Stimulated activated CD4-positive, alpha-beta T cell treated with anti-CD3 and anti-CD28 coated beads, Interleukin-15, amount 100 ng/mL, for 24 hours (primary cell): Measurements from ENCODE around the gene NFIA.

Experiments
- DNase-seq: peaks from one replicate; pipeline ENCODE4 v3.0.0-alpha.2; 2020

Gene NFIA

DNA sequence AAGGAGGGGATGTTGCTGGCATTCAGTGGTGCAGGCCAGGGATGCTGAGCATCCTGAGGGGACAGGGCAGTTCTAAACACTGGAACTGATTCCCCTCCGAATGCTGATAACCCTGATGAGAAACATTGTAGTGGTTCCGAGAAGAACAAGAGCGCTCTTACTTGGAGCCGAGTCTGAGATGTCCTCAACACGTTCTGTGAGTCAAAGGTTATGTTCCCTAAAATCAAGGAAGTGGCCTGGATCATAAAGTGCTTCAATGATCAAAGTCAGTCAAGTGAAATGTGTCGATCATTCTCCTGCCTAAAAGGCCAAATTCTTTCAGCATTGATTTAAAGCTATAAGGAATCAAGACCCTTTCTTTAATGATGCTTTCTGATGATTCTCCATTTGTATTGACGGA, 234.1 kb downstream of the NFIA start:
- DNase-seq: no peak

DNA sequence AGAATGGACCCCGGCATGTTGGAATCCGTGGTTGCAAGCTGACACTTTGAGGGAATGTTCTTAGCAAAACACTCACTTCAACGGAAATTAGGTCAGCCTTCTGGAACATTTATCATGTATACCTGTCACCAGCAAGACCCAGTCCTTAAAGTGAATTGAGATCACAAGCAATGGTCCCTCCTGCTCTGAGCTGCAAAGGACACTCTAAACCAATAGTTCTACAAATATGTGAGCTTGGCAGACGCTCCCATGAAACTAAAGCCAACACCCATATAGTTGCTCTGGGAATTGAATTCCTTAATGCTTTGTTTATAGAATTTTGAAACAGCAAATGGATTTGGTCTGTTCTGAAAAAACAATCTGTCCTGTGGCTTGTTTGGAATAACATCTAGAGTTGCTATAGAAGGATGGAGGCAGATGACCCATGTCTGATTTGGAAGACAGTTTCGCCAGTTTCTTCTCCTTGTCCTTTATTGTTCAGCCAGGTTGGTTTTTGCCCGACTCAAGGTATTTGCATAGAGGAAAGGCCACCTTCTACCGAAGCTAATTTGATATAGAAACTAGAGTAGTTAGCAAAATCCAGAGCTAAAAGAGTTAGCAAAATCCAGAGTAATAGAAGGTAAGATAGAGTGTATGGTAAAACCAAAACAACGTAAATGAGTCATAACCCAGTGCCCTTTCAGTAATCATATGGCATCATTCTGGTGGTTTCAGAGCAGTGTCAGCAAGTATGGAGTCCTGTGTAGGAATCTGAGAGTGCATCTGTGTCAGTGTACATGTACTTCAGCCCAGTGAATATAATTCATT, 236.2 kb downstream of the NFIA start:
- peak; percentile 33 for DNase-seq

DNA sequence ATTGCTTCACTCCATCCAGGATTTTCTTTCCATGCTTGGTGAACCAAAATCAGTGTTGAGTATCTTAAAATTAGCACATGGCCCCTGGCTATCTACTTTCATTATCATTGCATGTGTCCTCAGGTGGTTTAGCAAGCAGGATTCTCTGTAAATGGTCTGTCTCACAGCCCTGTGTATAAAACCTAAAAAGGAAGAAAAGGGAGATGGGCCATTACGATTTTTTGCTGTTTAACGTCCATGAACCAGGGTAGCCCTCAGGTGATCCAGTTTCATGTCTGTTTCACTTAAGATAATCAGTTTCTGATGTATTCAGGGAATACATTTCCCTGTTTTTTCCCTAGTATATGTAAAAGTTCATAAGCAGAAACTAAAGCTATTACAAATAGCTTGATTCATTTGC, 238.2 kb downstream of the NFIA start:
- no peak for DNase-seq

DNA sequence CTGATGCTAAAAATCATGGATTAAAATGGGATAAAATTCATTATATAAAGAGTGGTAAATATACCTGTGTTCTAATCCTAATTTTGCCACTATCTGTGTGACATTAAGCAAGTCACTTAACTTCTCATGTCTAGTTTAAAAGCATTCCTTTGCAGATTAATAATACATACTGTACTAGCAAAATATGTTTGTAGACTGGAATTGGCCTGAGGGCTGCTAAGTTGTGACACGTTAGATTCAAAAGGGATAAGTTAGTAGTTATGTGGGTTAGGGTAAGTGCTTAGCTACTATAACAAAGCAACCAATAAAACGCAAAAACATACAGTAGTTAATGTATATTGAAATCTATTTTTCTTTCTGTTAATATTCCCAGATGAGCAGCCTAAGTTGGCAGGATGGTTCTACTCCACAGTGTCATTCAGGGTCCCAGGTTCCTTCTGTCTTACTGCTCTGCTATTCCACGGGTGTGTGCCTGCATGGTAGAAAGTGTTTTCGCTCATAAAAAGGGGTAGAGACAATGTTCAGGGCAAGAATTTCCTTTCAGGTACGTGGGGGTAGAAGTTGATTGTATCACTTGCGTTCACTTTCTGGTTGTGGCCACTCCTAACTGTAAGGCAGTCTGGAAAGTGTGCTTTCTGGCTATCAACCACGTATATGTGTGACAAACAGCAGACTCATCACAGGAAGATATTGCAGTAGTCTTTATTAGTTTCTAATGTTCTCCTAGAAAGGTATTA, 239.8 kb downstream of the NFIA start:
- no peak for DNase-seq

DNA sequence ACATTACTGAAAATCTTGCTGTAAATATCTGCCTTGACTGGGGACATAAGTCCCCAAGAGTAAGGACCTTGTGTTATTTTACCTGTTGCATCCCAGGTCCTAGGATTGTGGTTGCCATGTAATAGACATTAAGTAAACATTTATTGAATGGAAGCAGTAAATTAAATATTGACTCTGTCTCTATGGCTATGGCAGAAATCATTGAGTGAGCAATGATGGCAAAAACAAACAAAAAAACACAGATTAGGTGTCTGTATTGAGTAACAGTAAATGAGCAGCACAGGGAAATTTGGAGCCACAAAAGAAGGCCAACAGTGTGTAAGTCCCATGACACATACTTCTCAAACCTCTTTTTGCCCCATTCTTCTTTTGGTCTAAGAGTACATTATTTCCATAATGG, 240.4 kb downstream of the NFIA start:
- no peak for DNase-seq

DNA sequence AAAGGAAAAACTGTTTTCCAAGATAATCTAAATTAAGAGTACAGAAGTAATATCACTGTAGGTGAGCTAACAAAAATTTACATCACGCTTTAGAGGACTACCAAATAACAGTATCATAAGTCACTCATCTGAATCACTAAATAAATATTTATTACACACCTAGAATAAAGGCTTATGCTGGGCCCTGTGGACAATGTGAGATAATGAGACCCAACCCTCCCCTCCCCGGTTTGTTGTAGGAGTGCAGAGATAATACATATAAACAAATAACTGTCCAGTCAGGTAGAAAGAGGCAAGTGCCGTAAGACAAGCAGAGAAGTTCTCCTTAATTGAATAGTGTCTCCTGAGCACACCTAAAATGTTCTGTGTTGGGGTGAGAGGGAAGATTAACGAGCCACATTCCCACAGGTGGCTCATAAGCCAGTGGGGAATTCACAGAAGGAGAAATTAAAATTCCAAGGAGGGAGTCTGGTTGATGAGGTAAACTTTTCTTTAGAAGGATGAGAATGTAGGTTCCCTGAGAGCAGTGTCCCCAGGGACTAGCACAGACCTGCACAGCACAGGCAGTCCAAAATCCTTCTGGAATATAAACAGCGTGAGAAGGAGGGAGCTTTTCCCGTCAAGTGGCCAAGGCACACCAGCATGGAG, 241.4 kb downstream of the NFIA start:
- DNase-seq: no peak

DNA sequence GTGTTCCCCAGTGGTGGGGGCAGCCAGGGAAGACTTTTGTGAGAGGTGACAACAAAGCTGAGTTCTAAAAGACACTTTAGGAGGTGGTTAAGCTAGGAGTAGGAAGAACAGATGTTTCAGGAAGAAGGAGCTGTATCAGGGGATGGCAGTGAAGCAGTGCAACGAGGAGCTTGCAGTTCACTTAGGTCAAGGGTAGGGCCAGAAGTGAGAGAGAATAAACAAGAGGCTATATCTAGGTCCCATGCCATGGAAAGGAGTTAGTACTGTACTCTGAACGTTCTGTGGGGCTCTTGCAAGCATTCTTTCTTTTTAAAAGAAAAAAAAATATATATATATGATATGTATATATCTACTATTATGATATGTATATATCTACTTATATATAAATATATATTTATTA, 244.4 kb downstream of the NFIA start:
- no peak for DNase-seq

DNA sequence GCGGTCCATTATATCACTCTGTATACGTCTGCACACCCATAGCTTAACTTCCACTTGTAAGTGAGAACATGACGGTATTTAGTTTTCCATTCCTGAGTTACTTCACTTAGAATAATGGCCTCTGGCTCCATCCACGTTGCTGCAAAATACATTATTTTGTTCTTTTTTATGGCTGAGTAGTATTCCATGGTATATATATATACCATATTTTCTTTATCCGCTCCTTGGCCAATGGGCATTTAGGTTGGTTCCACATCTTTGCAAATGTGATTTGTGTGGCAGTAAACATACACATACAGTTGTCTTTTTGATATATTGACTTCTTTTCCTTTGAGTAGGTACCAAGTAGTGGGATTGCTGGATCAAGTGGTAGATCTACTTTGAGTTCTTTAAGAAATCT, 245.1 kb downstream of the NFIA start:
- DNase-seq: no peak

DNA sequence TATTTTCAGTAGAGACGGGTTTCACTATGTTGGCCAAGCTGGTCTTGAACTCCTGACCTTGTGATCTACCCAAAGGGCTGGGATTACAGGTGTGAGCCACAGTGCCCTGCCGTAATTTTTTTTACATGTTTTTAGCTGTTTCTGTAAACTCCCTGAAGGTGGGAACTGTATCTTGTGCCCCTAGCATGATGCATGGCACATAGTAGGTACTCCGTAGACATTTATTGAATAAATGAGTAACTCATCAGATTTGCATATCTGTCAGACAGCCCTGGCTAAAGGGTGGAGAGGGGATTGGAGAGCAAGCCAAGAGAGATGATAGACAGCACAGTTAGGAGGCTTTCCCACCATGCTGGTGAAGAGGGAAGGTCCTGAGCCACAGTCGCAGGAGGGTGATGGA, 247.2 kb downstream of the NFIA start:
- DNase-seq: no peak

DNA sequence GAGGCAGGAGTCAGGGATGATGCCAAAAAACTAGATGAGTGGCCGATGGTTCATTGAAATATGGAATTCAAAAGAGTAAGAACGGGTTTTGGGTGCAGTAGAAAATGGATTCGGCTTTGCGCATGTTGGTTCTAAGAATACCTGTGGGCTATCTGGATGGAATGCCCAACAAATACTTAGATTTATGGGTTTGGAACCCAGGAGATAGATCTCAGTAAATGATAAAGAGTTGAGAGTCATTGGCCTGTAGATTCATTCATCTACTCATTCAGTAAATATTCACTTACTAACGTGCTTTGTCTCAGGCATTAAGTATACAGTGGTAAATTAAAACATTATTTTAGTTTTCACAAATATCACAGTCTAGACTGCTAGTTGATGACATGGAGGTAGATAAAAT, 247.7 kb downstream of the NFIA start:
- DNase-seq: no peak

DNA sequence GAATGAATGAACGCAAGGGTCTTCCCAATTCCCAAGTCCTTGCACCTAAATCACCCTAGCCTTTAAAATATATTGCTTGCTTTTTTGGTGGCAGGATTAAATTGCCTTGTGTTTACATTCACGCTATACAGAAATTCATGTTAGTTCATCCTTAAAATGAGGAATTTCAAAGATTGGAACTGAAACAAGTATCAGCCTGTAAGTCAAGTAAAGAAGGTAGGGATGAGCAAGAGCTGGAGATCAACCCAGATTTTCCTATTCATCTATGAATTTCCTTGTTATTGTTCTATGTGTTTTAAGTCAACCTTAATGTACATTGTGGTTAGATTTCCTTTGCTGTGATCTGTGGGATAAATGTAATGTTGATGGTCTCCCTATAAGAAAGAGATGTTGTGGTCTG, 248.2 kb downstream of the NFIA start:
- DNase-seq: no peak

DNA sequence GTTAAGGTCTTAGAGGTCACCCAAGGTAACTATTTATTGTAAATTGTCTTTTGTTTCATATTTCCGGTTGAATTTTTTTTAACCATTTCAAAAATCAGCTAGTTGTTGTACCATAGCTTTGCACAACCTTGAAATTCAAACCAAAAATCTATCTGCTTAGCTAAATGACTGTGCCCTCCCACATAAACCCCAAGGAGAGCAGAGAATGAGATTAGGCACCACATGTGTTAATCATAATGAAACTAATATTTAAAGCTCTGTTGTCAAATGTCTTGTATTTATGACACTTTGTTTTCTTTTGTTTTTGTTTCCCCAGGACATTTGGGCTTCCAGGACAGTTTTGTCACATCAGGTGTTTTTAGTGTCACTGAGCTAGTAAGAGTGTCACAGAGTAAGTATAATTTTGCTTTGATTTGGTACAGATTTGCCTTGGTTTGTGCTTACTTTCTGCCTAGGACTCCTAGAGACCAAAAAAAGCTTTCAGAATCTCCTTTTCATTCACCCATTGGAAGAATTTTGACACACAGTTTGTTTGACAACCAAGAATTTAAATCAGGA, 249.9 kb downstream of the NFIA start:
- DNase-seq: peak; percentile 35

DNA sequence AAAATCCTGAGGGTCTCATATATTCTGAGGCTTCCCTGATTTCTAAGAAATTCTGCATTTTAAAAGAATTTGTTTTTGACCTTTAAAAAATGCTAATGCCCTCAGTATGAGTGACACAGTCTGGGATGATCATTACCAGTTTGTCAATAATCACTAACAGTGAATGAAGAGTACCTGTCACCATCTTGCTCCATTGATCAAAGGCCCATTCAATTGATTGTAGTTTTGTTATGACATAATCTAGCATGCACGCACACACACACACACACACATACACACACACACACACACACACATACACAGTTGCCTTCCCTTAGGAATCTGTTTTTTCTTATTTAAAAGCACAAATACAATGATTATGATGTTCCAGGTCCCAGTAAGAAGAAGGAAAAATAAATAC, 250.4 kb downstream of the NFIA start:
- DNase-seq: no peak

DNA sequence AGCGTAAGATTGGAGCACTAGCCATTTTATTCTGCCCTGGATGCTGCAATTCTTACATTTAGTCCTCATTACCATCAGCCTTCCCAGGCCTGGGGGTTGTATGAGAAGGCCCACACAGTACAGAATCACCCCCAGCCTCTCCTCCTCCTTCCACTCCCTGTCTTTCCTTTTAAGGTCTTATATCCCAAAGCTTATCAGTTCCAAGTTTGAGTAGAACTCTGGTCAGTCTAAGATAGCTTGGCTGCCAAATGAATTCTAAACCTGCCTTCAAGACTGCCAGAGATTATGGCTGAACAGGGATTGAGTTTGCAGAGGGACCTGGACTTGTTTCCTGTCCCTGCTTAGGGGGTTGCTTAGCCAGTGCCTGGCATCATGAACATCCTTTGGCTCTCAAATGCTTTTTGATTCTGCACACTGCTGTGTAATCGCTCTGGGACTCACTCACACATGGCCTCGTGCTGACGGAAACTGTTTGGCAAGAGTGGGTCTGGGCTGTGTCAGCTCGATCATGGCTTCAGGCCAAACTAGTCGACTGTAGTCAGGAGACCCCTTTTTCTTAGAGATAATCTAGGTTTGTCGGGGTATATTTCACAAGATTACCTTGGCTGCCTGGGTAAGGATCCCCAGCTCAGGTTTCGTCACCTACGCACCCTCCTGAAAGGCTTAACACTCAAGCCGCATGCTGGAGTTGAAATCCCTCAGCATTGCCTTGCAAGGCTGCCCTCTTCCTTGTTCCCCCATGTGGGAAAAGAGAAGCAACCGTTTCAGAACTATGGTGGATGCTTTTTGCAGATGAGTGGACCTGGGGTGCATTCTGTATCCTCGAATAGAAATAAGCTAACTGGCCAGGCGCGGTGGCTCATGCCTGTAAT, 252.6 kb downstream of the NFIA start:
- no peak for DNase-seq

DNA sequence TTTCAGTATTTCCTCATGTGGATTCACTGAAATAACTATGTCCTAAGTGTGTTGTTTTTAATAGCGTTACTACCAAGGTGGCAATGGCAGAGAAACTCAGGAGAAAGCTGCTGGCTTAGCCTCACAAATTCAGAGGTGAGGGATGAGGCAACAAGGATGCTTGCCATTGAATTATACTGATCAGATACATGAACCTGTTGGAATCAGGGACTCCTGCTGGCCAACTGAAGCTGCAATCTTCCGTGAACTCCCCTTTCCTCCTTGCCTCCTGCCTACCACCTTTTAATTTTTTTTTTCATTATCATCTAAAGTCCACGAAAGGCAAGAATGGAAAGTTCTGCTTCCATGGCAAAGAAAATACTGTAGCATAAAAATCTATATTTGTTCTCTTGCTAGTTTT, 254.7 kb downstream of the NFIA start:
- DNase-seq: no peak

DNA sequence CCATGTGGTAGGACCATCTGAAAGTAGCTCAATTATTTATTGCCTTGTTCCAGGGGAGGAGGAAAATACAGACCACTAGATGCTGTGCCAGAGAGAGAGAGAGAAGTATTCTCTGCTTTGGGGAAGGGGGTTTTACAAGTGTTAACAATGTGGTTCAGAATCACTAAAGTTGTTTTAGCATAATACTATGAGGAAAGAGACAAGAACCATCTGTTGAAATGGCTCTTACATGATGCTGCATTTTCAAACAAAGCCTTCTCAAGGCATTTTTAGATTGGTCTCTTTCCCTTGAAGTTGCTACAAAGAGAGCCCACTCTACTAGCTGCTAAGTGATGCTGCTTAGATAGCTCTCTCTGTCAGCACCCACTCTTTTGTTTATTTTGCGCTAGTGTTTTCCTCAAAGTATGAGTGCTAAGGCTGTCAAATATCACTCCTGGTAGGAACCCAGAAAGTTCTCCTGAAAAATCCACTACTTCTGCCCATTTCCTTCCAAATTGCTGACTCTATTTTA, 255.1 kb downstream of the NFIA start:
- no peak for DNase-seq

DNA sequence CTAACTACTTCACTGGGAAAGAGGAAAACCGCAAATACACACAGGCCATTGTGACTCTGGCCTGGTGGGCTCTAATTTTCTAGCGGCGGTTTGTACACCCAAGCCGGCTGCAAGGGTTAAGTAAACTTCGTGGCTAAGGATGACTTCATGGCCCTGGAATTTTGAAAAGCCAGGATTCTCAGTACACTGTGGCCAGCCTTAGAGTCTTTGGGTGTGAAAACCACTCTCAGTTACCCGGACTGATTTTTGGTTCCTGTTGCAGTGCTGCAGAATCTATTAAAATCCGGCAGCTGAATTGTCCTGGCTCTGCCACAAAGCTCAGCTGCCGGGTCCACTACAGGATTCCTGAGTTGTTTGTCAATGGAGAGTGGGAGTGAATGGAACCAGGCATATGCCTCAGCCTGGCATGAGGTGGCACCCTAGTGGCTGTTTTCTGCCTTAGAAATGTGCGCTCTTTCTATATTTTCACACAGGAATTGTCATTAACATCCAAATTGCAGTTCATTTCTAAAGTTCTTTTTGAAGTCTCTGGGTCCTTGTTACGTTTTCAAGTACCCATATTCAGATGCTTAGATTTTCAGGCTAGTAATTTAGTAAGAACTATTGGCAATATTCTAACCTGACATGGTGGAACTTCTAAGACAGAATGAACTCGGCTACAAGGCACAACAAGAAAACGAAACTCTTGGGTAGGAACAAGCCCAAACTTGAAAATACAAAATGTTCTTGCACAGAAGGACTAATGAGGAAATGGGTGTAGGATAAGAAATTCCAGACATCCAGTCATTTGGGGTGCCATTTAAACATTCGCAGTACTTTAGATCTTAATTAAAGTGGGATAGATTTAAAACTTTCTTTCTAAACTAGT, 255.9 kb downstream of the NFIA start:
- no peak for DNase-seq

DNA sequence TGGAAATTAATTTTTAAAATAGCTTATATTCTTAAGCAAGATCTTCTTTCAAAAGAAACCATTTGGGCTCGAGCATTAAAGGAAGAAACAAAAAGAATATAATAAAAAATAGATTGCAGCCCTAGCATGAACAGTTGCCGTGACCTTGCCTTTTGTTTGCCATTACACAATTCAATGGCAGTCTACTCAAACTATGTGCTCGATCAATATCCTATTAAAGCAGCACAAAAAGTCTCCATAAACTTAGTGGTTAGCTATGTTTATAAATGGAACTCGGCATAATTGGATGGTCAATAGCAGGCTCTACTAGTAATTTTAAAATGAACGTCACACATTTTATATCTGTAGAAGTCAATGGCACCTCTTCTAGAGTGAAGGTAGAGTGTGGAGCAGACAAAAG, 256.5 kb downstream of the NFIA start:
- no peak for DNase-seq

DNA sequence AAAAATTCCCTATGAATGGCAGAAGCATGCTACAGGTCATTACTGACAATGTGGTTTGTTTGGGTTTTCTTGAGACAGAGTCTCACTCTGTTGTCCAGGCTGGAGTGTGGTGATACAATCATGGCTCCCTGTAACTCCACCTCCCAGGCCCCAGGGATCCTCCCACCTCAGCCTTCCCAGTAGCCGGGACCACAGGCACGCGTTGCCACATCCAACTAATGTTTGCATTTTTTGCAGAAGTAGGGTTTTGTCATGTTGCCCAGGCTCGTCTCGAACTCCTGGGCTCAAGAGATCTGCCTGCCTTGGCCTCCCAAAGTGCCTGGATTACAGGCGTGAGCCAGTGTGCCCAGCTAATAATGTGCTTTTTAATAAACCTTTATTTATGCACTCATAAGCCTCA, 259.1 kb downstream of the NFIA start:
- DNase-seq: no peak

DNA sequence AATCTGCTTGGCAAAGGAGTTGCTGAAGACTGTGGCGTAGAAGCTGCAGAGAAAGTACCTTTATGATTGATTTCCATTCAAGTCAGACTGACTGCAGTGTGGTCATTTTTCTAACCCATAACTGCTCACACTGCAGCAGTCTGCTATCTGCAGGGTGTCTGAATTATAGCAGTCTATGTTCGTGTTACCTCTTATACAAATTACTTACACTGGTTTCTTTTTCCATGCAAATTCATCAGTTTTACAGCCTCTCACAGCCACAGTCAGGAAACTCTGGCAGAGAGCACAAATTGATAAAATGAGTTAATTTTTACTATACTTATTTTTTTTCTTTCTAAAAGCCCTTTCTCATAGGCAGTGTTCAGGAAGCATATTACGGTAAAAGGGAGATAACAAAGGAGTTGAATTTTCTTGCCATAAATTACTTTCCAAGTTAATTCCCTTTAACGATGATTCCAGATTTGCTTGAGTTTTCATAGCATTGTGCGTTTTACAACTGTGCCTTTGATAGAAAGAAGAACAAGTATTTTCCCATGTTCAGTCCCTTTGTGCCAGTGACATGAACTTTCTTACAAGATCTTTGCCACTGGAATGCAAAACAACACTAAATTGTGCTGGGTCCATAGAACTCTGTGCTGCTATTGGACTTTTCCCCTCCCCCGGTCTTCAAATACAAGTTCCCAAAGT, 261.5 kb downstream of the NFIA start:
- no peak for DNase-seq

DNA sequence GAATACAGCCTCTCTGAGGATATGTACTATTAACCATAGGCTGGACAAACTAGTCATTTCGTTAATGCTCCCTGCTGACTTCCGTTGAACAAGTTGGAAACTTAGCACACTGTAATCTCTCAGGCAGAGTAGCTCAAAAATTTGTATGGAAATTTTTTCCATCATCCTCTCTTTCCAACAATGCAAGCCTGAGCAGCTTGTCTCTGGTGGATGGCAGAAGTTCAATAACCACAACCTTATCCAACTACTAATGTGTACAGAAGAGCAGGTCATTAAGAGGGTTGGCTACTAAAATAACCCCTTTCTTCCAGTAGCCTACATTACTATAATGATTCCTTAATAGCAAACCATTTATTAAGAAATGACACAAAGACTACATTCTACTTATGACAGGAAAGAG, 262.3 kb downstream of the NFIA start:
- no peak for DNase-seq
